Fibroblast of mammary gland (primary cell): Measurements from ENCODE around the gene TBC1D5.

Source experiments
- DNase-seq: peaks from one replicate; pipeline ENCODE4 v3.0.0-alpha.2; 2010; ENCODE audit warnings: low read depth
- H3K4me3 ChIP-seq: 2 replicates; pipeline ENCODE4 v1.5.1; 2011; ENCODE audit warnings: low read depth, mild to moderate bottlenecking, low read length, moderate library complexity; ENCODE audit not compliant: control insufficient read depth
- TF ChIP-seq, protein P1 (sequence below): conservative IDR thresholded peaks from 2 replicates; pipeline ENCODE4 v1.5.1; 2011; ENCODE audit warnings: low read depth, low read length, inconsistent platforms; ENCODE audit not compliant: control insufficient read depth, insufficient read depth

Gene TBC1D5

DNA sequence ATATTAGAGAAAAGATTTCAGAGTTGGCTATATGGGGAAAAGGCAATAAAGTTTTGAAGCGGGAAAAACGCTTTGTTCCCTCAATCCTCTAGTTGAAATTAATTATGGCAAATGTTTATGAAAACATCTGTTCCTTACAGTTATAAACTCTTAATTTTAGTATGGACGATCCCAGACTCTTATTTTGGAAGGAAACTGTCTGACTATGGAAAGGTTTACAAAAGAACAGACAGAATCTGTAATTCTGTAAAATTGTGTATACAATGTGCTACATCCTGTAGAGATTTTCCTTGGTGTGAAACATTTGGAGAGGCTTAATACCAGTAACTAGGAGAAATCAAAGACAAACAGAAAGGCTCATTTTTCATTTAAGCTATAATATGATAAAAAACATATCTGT, 311.8 kb downstream of the TBC1D5 start:
- no peak overlapping the region for H3K4me3 ChIP-seq
- no peak for DNase-seq
- TF ChIP-seq, protein P1, sequence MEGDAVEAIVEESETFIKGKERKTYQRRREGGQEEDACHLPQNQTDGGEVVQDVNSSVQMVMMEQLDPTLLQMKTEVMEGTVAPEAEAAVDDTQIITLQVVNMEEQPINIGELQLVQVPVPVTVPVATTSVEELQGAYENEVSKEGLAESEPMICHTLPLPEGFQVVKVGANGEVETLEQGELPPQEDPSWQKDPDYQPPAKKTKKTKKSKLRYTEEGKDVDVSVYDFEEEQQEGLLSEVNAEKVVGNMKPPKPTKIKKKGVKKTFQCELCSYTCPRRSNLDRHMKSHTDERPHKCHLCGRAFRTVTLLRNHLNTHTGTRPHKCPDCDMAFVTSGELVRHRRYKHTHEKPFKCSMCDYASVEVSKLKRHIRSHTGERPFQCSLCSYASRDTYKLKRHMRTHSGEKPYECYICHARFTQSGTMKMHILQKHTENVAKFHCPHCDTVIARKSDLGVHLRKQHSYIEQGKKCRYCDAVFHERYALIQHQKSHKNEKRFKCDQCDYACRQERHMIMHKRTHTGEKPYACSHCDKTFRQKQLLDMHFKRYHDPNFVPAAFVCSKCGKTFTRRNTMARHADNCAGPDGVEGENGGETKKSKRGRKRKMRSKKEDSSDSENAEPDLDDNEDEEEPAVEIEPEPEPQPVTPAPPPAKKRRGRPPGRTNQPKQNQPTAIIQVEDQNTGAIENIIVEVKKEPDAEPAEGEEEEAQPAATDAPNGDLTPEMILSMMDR: no peak

DNA sequence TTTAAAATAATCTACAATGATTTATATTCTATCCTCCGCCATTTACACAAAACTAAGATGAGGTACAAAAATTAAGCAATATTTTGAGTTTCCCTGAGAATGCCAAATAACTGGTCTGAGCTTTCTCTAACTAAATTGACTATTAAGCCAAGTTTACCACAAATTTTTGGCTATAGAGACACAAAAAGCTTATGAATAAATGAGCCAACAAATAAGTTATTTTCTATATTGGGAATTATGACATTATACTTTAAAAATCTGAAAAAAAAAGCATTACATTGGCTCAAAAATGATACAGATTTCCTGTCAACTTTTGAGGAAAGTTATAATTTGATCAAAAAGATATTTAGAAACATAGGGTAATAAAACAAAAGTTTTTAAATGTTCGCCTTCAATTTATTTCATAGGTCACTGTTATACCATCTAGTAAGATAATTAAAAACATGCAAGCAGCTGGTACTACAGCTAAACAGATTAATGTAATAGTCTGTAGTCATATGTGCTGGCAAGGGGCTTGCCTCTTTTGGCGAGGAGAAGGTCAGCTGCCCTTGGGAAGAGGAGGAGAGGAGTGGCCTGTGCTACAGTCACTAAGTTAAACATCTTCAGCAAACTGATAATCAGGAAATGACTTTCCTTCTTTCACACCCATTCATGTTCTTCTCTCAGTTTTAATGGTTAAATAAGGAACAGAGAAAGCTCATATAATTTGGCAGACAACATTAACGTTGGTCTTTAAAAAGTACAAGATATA, 318.5 kb downstream of the TBC1D5 start:
- peak; percentile 74 for DNase-seq
- no peak overlapping the region for H3K4me3 ChIP-seq
- TF ChIP-seq, protein P1: no peak

DNA sequence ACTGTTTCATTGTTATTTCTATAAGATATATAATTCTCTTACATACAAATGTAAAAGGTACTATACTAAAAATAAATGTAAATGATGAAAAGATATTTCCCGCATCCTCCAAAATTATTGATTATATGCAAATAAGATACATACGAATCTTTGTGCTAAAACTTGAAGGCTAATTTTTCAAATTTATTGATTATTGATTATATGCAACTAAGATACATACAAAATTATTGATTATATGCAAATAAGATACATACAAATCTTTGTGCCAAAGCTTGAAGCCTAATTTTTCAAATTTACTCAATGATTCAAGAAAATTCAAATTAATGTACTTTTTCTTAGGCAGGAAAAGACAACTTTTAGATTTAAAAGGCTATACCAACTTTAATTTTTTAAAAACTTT, 319.8 kb downstream of the TBC1D5 start:
- no peak overlapping the region for H3K4me3 ChIP-seq
- TF ChIP-seq, protein P1: no peak
- no peak for DNase-seq

DNA sequence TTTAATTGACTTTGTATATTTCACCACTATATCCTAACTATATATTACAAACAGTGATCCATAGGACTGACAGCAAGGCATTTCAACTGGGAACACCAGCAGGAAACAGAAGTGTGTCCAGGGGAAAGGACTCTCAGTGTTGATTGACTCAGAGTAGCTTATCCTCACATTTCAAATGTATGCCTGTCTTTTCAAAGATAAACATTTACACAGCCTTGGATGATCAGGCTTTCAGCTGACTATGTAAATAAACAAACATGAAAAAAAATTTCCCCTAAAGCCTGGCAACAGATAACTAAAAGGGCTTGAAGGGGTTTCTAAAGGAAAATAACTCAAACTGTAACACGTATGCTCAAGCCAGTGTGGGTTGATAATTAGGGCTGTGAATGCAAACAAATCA, 321.8 kb downstream of the TBC1D5 start:
- TF ChIP-seq, protein P1: no peak
- H3K4me3 ChIP-seq: no peak overlapping the region
- DNase-seq: no peak

DNA sequence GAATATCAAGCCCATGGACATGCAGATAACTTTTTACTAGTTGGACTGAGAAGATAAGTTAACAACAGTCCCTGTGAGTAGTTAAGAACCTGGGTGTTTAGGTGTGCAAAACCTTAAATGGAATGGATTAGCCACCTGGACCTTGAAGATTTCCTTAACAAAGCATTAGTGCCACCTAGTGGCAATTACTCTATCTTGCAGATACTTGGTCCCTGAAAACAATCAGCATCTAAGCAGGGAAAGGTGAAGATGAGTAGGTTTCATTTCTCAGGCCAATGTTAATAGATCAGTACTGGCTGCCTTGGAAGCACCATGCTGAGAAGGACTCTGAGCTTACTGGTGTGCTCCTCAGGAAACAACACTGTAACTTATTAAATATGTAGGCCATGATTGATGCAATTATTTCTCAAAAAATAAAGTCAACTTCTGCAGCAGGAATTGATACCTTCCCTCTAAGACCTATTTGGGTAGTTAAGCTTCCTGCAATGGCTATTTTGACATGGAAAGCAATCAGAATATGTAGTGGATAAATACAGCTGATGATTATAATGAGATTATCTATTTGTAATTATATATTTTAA, 329.4 kb downstream of the TBC1D5 start:
- H3K4me3 ChIP-seq: no peak overlapping the region
- DNase-seq: peak; percentile 69
- TF ChIP-seq, protein P1: peak; percentile 83

DNA sequence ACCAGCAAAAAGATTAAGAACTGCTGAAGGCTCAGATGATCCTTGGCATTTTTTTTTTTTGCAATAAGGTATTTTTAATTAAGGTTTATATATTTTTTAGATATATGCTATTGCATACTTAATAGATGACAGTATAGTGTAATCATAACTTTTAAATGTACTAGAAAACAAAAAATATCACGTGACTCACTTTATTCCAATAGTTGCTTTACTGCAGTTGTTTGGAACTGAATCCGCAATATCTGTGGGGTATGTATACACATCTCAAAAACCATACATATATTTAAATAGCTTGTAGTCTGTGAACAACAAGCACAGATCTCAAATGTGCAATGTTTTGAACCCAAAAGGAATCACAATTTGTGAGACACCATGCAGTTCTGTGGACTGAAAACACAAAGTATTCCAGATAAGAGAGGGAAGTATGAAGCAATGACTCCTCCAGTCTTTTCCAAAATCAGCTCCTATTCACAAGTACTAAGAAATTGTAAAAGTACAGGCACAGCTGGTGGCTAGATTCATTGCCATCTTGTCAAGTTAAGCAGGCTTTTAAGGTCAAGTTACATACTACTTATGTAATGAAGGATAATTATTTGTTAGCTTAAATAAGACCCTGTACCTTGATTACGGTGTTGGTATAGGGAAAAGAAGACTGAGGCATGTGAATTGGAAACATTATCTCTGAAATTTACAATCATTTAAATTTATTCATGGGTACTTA, 331.1 kb downstream of the TBC1D5 start:
- TF ChIP-seq, protein P1: no peak
- H3K4me3 ChIP-seq: no peak overlapping the region
- DNase-seq: no peak
